Upper lobe of right lung (tissue), 1 donor: ENCODE data around the gene SLC22A1. TPM values are rescaled to one million over a fixed set of nuclear protein-coding genes. Genes with fewer than 3 reads are reported as not detected.
A peak's percentile ranks its signal among the peaks of the same experiment; 100 is the strongest.
"Not testable (repeated sequence)": the region's sequence is repeated elsewhere in the genome, so short reads cannot be mapped to it uniquely, and the experiment has no call there.

ENCODE experiments used
- ATAC-seq: fragments of 200-7000 bp; cut with Tn5 transposase; one replicate; pipeline ENCODE4 v1.9.1; 2020; ENCODE audit warnings: mild to moderate bottlenecking, moderate library complexity
- DNase-seq: peaks from one replicate; pipeline ENCODE4 v3.0.0-alpha.2; 2020
- H3K27ac ChIP-seq: fragments of 200-600 bp; one replicate; pipeline ENCODE4 v1.8.0; 2022
- H3K27me3 ChIP-seq: fragments of 200-600 bp; one replicate; pipeline ENCODE4 v1.8.0; 2022; ENCODE audit warnings: mild to moderate bottlenecking
- H3K36me3 ChIP-seq: fragments of 200-600 bp; one replicate; pipeline ENCODE4 v1.8.0; 2022
- H3K4me1 ChIP-seq: fragments of 200-600 bp; one replicate; pipeline ENCODE4 v1.8.0; 2022
- H3K4me3 ChIP-seq: fragments of 200-600 bp; one replicate; pipeline ENCODE4 v1.8.0; 2022; ENCODE audit warnings: mild to moderate bottlenecking
- H3K9me3 ChIP-seq: fragments of 200-600 bp; one replicate; pipeline ENCODE4 v1.8.0; 2022
- CTCF ChIP-seq: fragments of 200-600 bp; IDR thresholded peaks from one replicate; pipeline ENCODE4 v1.8.0; 2022; ENCODE audit warnings: antibody characterized with exemption
- intact Hi-C: fragments of 100-400 bp; cut with DNase I; formaldehyde crosslinking; loops from one replicate; pipeline ENCODE4 v1.11.0; 2022
- total RNA-seq: library from RNA; stranded (reverse); fragmentation: NEBNext Ultra II Directional; extraction: Animal tissue kit (Norgen Biotek cat#: 25700); gene quantifications from one replicate; pipeline ENCODE4 v1.2.1, GENCODE V29; 2021
- donor health status: DM: no; HTN: yes; CAD: no; lungs with severe emphysema.

Gene SLC22A1
- total RNA-seq, 1 donor from 2014 or later: 2.7 TPM

DNA sequence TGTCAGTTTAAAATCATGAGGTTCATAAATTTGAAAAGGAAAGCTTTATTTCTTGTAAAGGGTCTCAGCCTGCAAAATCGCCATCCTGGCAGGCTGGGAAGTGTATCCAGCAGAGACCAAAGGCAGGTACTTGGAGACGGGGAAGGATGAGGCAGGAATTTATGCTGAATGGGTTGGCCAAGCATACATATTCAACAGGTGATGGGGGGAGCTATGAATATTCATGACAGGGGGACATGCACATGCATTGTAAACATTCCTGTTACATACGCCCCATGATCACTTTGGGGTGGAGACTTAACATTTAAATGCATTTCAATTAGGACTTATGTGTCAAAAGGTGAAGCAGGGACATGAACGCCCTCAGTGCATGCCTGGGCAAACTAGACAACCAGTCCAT is 9.8 kb upstream of the SLC22A1 start:
- Histone ChIP-seq H3K27ac (no peak overlapping the region), H3K36me3 (peaks cover 12% of the 10 kb centered on the region), H3K27me3 (no peaks in the 10 kb centered on the region), H3K4me1 (no peaks in the 10 kb centered on the region), H3K9me3 (no peaks in the 10 kb centered on the region), H3K4me3 (no peak overlapping the region)
- DNase-seq (no peak), ATAC-seq (no peak)
- intact Hi-C loops: no loop called here
- TF ChIP-seq CTCF: no peak

- peaks cover 7% of the 10 kb centered on the region for H3K36me3 ChIP-seq
- no peak overlapping the region for H3K4me3 ChIP-seq
- peak; percentile 43 for DNase-seq
- TF ChIP-seq CTCF: no peak
- no peak overlapping the region for H3K27ac ChIP-seq
- H3K27me3 ChIP-seq: no peaks in the 10 kb centered on the region
- no peaks in the 10 kb centered on the region for H3K9me3 ChIP-seq
- H3K4me1 ChIP-seq: no peaks in the 10 kb centered on the region
- no peak for ATAC-seq
- intact Hi-C loops: no loop called here
Measured at GRCh38 chr6:160112628-160113299, 8.9 kb upstream of the SLC22A1 start.

GRCh38 chr6:160114536-160114935 is 7.1 kb upstream of the SLC22A1 start:
- H3K27me3 ChIP-seq, H3K4me3 ChIP-seq, H3K27ac ChIP-seq, H3K36me3 ChIP-seq, ATAC-seq, H3K4me1 ChIP-seq, intact Hi-C loops, H3K9me3 ChIP-seq: not testable (repeated sequence)
- peak; percentile 33 for DNase-seq

DNA sequence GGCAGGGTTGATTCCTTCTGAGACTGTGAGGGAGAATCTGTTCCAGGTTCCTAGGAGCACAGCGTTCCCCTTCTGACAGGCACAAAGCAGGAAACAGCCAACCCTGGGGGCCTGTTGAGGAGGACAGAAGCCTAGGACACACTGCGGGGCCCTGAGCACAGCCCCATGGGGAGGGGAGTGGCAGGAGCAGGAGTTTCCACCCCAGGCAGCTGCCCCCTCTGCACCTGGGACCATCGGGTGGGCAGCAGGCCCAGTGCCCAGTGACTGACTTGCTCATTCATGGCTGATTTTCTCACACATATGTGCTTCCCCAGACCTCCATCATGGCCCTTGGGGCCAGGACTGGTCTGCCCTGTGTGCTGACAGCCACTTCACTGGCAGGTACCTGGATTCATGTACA is 6.2 kb upstream of the SLC22A1 start:
- ATAC-seq (no peak), DNase-seq (peak; percentile 52)
- H3K36me3 ChIP-seq: no peaks in the 10 kb centered on the region
- no peaks in the 10 kb centered on the region for H3K9me3 ChIP-seq
- no peaks in the 10 kb centered on the region for H3K4me1 ChIP-seq
- no peak overlapping the region for H3K4me3 ChIP-seq
- no peak for TF ChIP-seq CTCF
- no peak overlapping the region for H3K27ac ChIP-seq
- intact Hi-C loops: no loop called here
- H3K27me3 ChIP-seq: no peaks in the 10 kb centered on the region

DNA sequence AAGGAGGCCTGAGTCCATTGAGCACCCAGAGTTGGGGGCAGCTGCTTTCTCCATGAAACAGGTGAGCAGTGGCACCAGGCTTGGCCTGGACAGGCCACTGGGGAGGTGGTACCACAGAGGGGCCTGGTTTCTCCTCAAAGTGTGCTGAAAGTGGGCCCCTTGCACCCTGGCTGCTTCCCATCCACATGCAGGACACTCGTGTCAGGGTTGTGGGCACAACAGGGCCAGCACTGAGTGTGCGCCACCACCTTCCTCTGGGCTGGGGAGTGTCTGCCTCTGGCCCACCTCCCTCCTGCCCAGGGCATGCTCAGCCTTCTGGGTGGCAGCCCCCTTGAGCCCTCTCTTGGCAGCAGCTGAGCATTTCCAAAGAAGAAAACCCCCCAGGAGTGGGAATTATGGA is 5.2 kb upstream of the SLC22A1 start:
- Histone ChIP-seq H3K36me3 (no peaks in the 10 kb centered on the region), H3K4me3 (no peak overlapping the region), H3K4me1 (no peaks in the 10 kb centered on the region), H3K27me3 (no peaks in the 10 kb centered on the region), H3K27ac (no peak overlapping the region), H3K9me3 (no peaks in the 10 kb centered on the region)
- DNase-seq (peak; percentile 51), ATAC-seq (peak; percentile 26)
- intact Hi-C loops: no loop called here
- TF ChIP-seq CTCF: no peak

DNA sequence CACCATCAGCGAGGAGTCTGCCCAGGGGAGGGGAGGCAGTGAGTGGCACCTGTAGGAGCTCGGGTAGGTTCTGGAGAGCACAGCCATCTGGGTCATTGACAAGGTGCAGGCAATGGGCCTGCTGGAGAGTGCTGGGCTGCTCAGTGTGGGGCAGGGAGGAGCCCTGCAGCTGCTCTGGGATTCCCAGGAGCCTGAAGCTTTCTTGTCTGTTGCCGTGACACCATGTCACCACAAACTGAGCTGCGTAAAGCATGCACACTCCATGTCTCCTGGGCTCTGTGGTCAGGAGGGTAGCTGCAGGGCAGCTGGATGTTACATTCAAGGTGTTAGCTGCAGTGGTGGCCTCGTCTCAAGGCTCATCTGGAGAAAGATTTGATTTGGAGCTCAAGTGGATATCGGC is 4.5 kb upstream of the SLC22A1 start:
- Histone ChIP-seq H3K36me3 (no peaks in the 10 kb centered on the region), H3K4me1 (no peaks in the 10 kb centered on the region), H3K27ac (no peak overlapping the region), H3K4me3 (no peak overlapping the region), H3K27me3 (no peaks in the 10 kb centered on the region), H3K9me3 (no peaks in the 10 kb centered on the region)
- peak; percentile 46 for DNase-seq
- no peak for TF ChIP-seq CTCF
- ATAC-seq: no peak
- intact Hi-C loops: no loop called here
